Gastrocnemius medialis (tissue), 4 donors: ENCODE data around the gene INPP4B. TPM values are rescaled to one million over a fixed set of nuclear protein-coding genes. Genes with fewer than 3 reads are reported as not detected.

Experiments used
- ATAC-seq, 2 donors: fragments of 150-250 bp; one replicate each; pipeline ENCODE4 v1.9.1; 2016
- DNase-seq, 2 donors: peaks; one replicate each; pipeline ENCODE4 v3.0.0-alpha.2; 2019
- H3K27ac ChIP-seq, 4 donors: fragments of 200-600 bp; sonication (generic); 1 replicate in 1 of 4; 2 replicates in 3 of 4; pipeline ENCODE4 v1.5.1; 2016 to 2018; ENCODE audit warnings: mild to moderate bottlenecking in 2 of 4, moderate library complexity in 1 of 4
- H3K27me3 ChIP-seq, 3 donors: fragments of 200-600 bp; sonication (generic) in 2 of 3; 1 replicate in 1 of 3; 2 replicates in 2 of 3; pipeline versions ENCODE4 v1.5.1 to v1.6.0; 2016 to 2019; ENCODE audit warnings: mild to moderate bottlenecking in 1 of 3, moderate library complexity in 1 of 3
- H3K36me3 ChIP-seq, 2 donors: fragments of 200-600 bp; sonication (generic) in 1 of 2; one replicate each; pipeline ENCODE4 v1.5.1; 2017 to 2018
- H3K4me1 ChIP-seq, 2 donors: fragments of 200-600 bp; sonication (generic) in 1 of 2; one replicate each; pipeline ENCODE4 v1.5.1; 2016 to 2017; ENCODE audit warnings: mild to moderate bottlenecking in 2 of 2
- H3K4me3 ChIP-seq, 4 donors: fragments of 200-600 bp; sonication (generic) in 3 of 4; 1 replicate in 1 of 4; 2 replicates in 3 of 4; pipeline ENCODE4 v1.5.1; 2016 to 2019; ENCODE audit warnings: mild to moderate bottlenecking in 2 of 4
- H3K9me3 ChIP-seq, 3 donors: fragments of 200-600 bp; sonication (generic) in 2 of 3; 1 replicate in 1 of 3; 2 replicates in 2 of 3; pipeline ENCODE4 v1.5.1; 2016 to 2019
- CTCF ChIP-seq, 5 experiments: fragments of 450-650 bp in 3 of 5; fragments of 200-600 bp in 2 of 5; sonication (generic) in 2 of 5; IDR thresholded peaks in 4 of 5; conservative IDR thresholded peaks in 1 of 5; 1 replicate in 4 of 5; 2 replicates in 1 of 5; pipeline ENCODE4 v1.5.1; 2016 to 2019; ENCODE audit warnings: antibody characterized with exemption in 5 of 5, mild to moderate bottlenecking in 3 of 5, moderate library complexity in 3 of 5
- POLR2A ChIP-seq, 2 donors: fragments of 450-650 bp; IDR thresholded peaks; one replicate each; pipeline ENCODE4 v1.6.1; 2017; ENCODE audit warnings: antibody characterized with exemption in 2 of 2, mild to moderate bottlenecking in 2 of 2, moderate library complexity in 2 of 2
- in situ Hi-C, 4 donors: fragments of 200-750 bp; cut with MboI; loops; one replicate each; pipeline versions ENCODE4 v1.15.0 to v1.8.0; 2017; ENCODE audit warnings: low sequenced_read_pairs in 4 of 4
- intact Hi-C: fragments of 100-400 bp; cut with DNase I; formaldehyde crosslinking; loops from one replicate; pipeline ENCODE4 v1.15.1; 2023; ENCODE audit warnings: low total_unique reads
- total RNA-seq, 4 donors: library from RNA; depleted of rRNA; stranded (reverse); fragments of >200 nt; gene quantifications; one replicate each; pipeline versions ENCODE4 v1.1.0 to v1.2.3, GENCODE V29; 2016

Gene INPP4B
- total RNA-seq, 4 donors from 2014 or later = 7.5 to 23.6 (median 9.1) TPM

- Histone ChIP-seq H3K36me3 (no peaks in the 10 kb centered on the region), H3K27ac (no peak overlapping the region), H3K9me3 (no peaks in the 10 kb centered on the region), H3K27me3 (no peaks in the 10 kb centered on the region), H3K4me3 (no peak overlapping the region), H3K4me1 (no peaks in the 10 kb centered on the region)
- intact Hi-C loops = no loop called here
- no peak for DNase-seq
- TF ChIP-seq POLR2A (IDR thresholded peaks at IDR 0.05) (no peak), CTCF (IDR thresholded peaks at IDR 0.05 in 4 of 5, conservative IDR thresholded peaks at IDR 0.05 in 1 of 5) (no peak)
- no peak for ATAC-seq
- in situ Hi-C loops = no loop called here
These were observed 264.2 kb downstream of the INPP4B start for GRCh38 chr4:142581881-142582280.

GRCh38 chr4:142579443-142579842, 266.7 kb downstream of the INPP4B start:
- no peak for ATAC-seq
- no peak for TF ChIP-seq POLR2A (IDR thresholded peaks at IDR 0.05)
- no peak for TF ChIP-seq CTCF (IDR thresholded peaks at IDR 0.05 in 4 of 5, conservative IDR thresholded peaks at IDR 0.05 in 1 of 5)
- no peak overlapping the region for H3K4me3 ChIP-seq
- no peaks in the 10 kb centered on the region for H3K9me3 ChIP-seq
- DNase-seq = no peak
- no peaks in the 10 kb centered on the region for H3K4me1 ChIP-seq
- H3K27ac ChIP-seq = no peak overlapping the region
- in situ Hi-C loops (no loop called here), intact Hi-C loops (no loop called here)
- no peaks in the 10 kb centered on the region for H3K27me3 ChIP-seq
- no peaks in the 10 kb centered on the region for H3K36me3 ChIP-seq

- Histone ChIP-seq H3K9me3 (no peaks in the 10 kb centered on the region), H3K27ac (no peak overlapping the region), H3K4me3 (no peak overlapping the region), H3K27me3 (no peaks in the 10 kb centered on the region), H3K4me1 (no peaks in the 10 kb centered on the region), H3K36me3 (no peaks in the 10 kb centered on the region)
- DNase-seq (no peak), ATAC-seq (no peak)
- intact Hi-C loops = no loop called here
- in situ Hi-C loops = no loop called here
- no peak for TF ChIP-seq CTCF (IDR thresholded peaks at IDR 0.05 in 4 of 5, conservative IDR thresholded peaks at IDR 0.05 in 1 of 5)
- no peak for TF ChIP-seq POLR2A (IDR thresholded peaks at IDR 0.05)
These were observed 271.8 kb downstream of the INPP4B start for GRCh38 chr4:142574306-142574705.

GRCh38 chr4:142572071-142572470, 274.0 kb downstream of the INPP4B start:
- no peaks in the 10 kb centered on the region for H3K4me1 ChIP-seq
- DNase-seq = no peak

More at GRCh38 chr4:142572071-142572470, 274.0 kb downstream of the INPP4B start:
- no peaks in the 10 kb centered on the region for H3K36me3 ChIP-seq
- no peaks in the 10 kb centered on the region for H3K27me3 ChIP-seq
- in situ Hi-C loops = no loop called here
- ATAC-seq = no peak
- H3K27ac ChIP-seq = no peak overlapping the region
- TF ChIP-seq POLR2A (IDR thresholded peaks at IDR 0.05) = no peak
- TF ChIP-seq CTCF (IDR thresholded peaks at IDR 0.05 in 4 of 5, conservative IDR thresholded peaks at IDR 0.05 in 1 of 5) = no peak
- H3K4me3 ChIP-seq = no peak overlapping the region
- no peaks in the 10 kb centered on the region for H3K9me3 ChIP-seq
- intact Hi-C loops = no loop called here
